Thyroid gland (tissue), 4 donors: ENCODE data around the gene GRIN2A.

ENCODE experiments used
- CTCF ChIP-seq, 6 experiments: fragments of 200-600 bp in 3 of 6; fragments of 450-650 bp in 3 of 6; sonication (generic) in 3 of 6; IDR thresholded peaks; one replicate each; pipeline ENCODE4 v1.5.1; 2016 to 2019; ENCODE audit warnings: antibody characterized with exemption in 6 of 6, mild to moderate bottlenecking in 2 of 6, inconsistent platforms in 1 of 6, moderate library complexity in 1 of 6
- POLR2A ChIP-seq, 2 donors: fragments of 450-650 bp; IDR thresholded peaks; one replicate each; pipeline ENCODE4 v1.6.1; 2017; ENCODE audit warnings: antibody characterized with exemption in 2 of 2, mild to moderate bottlenecking in 2 of 2, moderate library complexity in 1 of 2

- TF ChIP-seq CTCF (IDR thresholded peaks at IDR 0.05): no peak
- no peak for TF ChIP-seq POLR2A (IDR thresholded peaks at IDR 0.05)
These were observed 394.5 kb downstream of the GRIN2A start for GRCh38 chr16:9787717-9788116.
